ENCODE measurements around the gene CLTB. TPM values are rescaled to one million over a fixed set of nuclear protein-coding genes. Genes with fewer than 3 reads are reported as not detected.

CLTB gene
- total RNA-seq, 2 experiments from 2014 or later: 69.5 to 73.2 TPM

DNA sequence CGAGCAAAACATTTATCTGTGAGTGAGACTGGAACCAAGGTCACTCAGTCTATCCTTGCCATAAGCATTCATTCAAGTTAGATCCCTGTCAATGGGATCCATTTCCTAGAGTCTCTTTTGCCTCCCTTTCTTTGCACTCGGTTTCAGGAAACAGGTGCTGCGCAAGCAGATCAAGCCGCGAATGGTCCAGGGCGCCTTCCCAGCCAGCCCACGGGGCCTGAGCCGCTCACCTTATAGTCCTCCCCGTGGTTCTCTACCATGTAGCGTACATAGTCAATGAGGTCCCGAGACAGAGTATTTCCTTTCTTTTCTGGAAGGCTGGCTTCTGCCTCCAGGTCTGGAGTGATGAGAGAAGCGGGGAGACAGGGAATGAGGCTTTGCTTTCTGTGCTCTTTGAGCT, 31.3 kb downstream of the CLTB start:
- CTCF ChIA-PET: no interaction called here
- Mint-ChIP-seq H3K27me3 (no peaks in the 10 kb centered on the region), H3K4me3 (no peak overlapping the region), H3K4me1 (ENCODE audit: low read depth) (peaks cover 38% of the 10 kb centered on the region), H3K9me3 (no peaks in the 10 kb centered on the region), H3K36me3 (ENCODE audit: low read depth) (peaks cover 79% of the 10 kb centered on the region), H3K27ac (no peak overlapping the region)
- ATAC-seq (ENCODE audit: poor library complexity) (no peak), DNase-seq (no peak)
- TF ChIP-seq CTCF (IDR thresholded peaks at IDR 0.05): no peak
- peaks cover 61% of the 10 kb centered on the region for H3K36me3 ChIP-seq (ENCODE audit: insufficient read depth, low read length)
- intact Hi-C loops (cut with DNase I, micrococcal nuclease): loop anchor here (5.0 to 10.0 kb wide), 4 partner anchors 150 to 1172 kb away; partner anchors contain the start of genes FGFR4 (in 1 of the 2), LMAN2 (in 1 of the 2), RGS14 (in 1 of the 2) and RNF44 (in 1 of the 2)
- no peaks in the 10 kb centered on the region for H3K27me3 ChIP-seq (ENCODE audit: control insufficient read depth in 1 of 2, insufficient read depth in 2 of 2, low read length in 2 of 2)
- POLR2A ChIA-PET: no interaction called here
- no peaks in the 10 kb centered on the region for H3K9me3 ChIP-seq (ENCODE audit: control insufficient read depth in 1 of 2, insufficient read depth in 1 of 2, low read length in 2 of 2)
- H3K4me3 ChIP-seq (ENCODE audit: low read length): no peak overlapping the region
- no peak overlapping the region for H3K27ac ChIP-seq (ENCODE audit: low read depth in 1 of 2, low read length in 2 of 2)
- peaks cover 29% of the 10 kb centered on the region for H3K4me1 ChIP-seq (ENCODE audit: insufficient read depth, low read length)

DNA sequence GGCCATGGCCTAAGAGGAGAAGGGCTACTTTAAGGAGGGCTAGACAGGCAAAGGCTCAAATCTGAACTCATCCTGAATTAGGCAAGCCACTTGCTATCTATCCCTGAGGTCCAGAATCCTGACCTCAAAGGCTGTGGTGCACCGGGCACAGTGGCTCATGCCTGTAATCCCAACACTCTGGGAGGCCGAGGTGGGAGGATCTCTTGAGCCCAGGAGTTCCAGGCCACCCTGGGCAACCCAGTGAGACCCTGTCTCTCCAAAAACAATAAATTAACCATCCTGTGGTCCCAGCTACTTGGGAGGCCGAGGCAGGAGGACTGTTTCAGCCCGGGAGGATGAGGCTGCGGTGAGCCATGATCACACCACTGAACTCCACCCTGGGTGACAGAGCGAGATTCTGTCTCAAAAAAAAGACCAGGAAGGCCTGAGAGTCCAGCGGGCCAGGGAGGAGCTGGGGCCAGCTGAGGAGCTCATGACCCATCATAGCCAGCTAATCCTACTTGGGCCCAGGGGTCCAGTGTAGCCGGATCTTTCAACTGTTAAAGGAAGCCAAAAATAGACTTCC, 31.9 kb downstream of the CLTB start:
- no peak overlapping the region for H3K27ac Mint-ChIP-seq
- peaks cover 82% of the 10 kb centered on the region for H3K36me3 Mint-ChIP-seq (ENCODE audit: low read depth)

DNA sequence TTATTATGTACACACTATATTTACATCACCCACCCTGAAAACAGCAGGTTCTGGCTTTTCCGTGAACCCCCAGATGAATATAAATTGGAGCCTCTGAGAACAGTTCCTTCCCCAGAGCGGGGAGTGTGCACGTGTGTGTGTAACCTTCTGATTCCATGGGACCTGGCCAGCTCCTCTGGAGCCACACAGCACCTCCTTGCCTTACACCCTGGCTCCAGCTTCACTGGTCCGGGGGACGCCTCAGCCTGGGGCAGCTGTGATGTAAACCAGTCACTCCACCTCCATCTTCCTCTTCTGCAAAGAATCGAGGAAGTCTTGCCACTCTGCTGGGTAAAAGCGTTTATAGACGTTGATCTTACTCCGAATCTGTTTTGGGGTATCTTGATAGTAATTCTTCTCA, 32.4 kb downstream of the CLTB start:
- H3K36me3 Mint-ChIP-seq (ENCODE audit: low read depth): peaks cover 79% of the 10 kb centered on the region
- no peak overlapping the region for H3K27ac ChIP-seq (ENCODE audit: low read depth in 1 of 2, low read length in 2 of 2)
- H3K4me1 ChIP-seq (ENCODE audit: insufficient read depth, low read length): peaks cover 19% of the 10 kb centered on the region
- H3K27me3 ChIP-seq (ENCODE audit: control insufficient read depth in 1 of 2, insufficient read depth in 2 of 2, low read length in 2 of 2): no peaks in the 10 kb centered on the region
- no peak for TF ChIP-seq CTCF (IDR thresholded peaks at IDR 0.05)
- ChIA-PET CTCF (no interaction called here), POLR2A (no interaction called here)
- ATAC-seq (ENCODE audit: poor library complexity) (no peak), DNase-seq (no peak)
- H3K4me3 ChIP-seq (ENCODE audit: low read length): no peak overlapping the region
- intact Hi-C loops (cut with DNase I, micrococcal nuclease): loop anchor here (10.0 kb wide), 2 partner anchors 151 to 971 kb away; partner anchors contain the start of genes LMAN2 (in 1 of the 2), RGS14 (in 1 of the 2) and RNF44 (in 1 of the 2)
- H3K9me3 ChIP-seq (ENCODE audit: control insufficient read depth in 1 of 2, insufficient read depth in 1 of 2, low read length in 2 of 2): no peaks in the 10 kb centered on the region
- H3K9me3 Mint-ChIP-seq: no peaks in the 10 kb centered on the region
- no peak overlapping the region for H3K4me3 Mint-ChIP-seq
- H3K4me1 Mint-ChIP-seq (ENCODE audit: low read depth): peaks cover 33% of the 10 kb centered on the region
- no peaks in the 10 kb centered on the region for H3K27me3 Mint-ChIP-seq
- no peak overlapping the region for H3K27ac Mint-ChIP-seq
- H3K36me3 ChIP-seq (ENCODE audit: insufficient read depth, low read length): peaks cover 61% of the 10 kb centered on the region

More for the DNA sequence above, 31.9 kb downstream of the CLTB start:
- H3K9me3 ChIP-seq (ENCODE audit: control insufficient read depth in 1 of 2, insufficient read depth in 1 of 2, low read length in 2 of 2): no peaks in the 10 kb centered on the region
- ATAC-seq (ENCODE audit: poor library complexity) (no peak), DNase-seq (no peak)
- intact Hi-C loops (cut with DNase I, micrococcal nuclease): loop anchor here (10.0 kb wide), 2 partner anchors 150 to 970 kb away; partner anchors contain the start of genes LMAN2 (in 1 of the 2), RGS14 (in 1 of the 2) and RNF44 (in 1 of the 2)
- TF ChIP-seq CTCF (IDR thresholded peaks at IDR 0.05): no peak
- H3K27me3 ChIP-seq (ENCODE audit: control insufficient read depth in 1 of 2, insufficient read depth in 2 of 2, low read length in 2 of 2): no peaks in the 10 kb centered on the region
- Mint-ChIP-seq H3K4me3 (no peak overlapping the region), H3K4me1 (ENCODE audit: low read depth) (peaks cover 34% of the 10 kb centered on the region), H3K9me3 (no peaks in the 10 kb centered on the region), H3K27me3 (no peaks in the 10 kb centered on the region)
- H3K4me3 ChIP-seq (ENCODE audit: low read length): no peak overlapping the region
- peaks cover 23% of the 10 kb centered on the region for H3K4me1 ChIP-seq (ENCODE audit: insufficient read depth, low read length)
- peaks cover 61% of the 10 kb centered on the region for H3K36me3 ChIP-seq (ENCODE audit: insufficient read depth, low read length)
- CTCF ChIA-PET: no interaction called here
- POLR2A ChIA-PET: no interaction called here
- no peak overlapping the region for H3K27ac ChIP-seq (ENCODE audit: low read depth in 1 of 2, low read length in 2 of 2)
